ENCODE measurements around the gene GORAB.

- TF ChIP-seq CTCF (IDR thresholded peaks at IDR 0.05; ENCODE audit: insufficient read depth, low read depth, low read length) (no peak), EZH2 (IDR thresholded peaks at IDR 0.05; ENCODE audit: insufficient read depth, low read length) (no peak)
Observed at GRCh38 chr1:170599033-170599432, 67.1 kb downstream of the GORAB start.

All from astrocyte (in vitro differentiated cells and primary cell).